PFSK-1 (cell line): ENCODE data around the gene TERB1.

Experiments
- FOXP2 ChIP-seq: optimal IDR thresholded peaks from 2 replicates; pipeline ENCODE3; 2011; ENCODE audit warnings: borderline replicate concordance, control low read depth, inconsistent platforms; ENCODE audit not compliant: insufficient read depth; ENCODE audit errors: extremely low read length, extremely low read depth
- POLR2AphosphoS5 ChIP-seq: IDR thresholded peaks from 2 replicates; pipeline ENCODE4 v1.6.1; 2012; ENCODE audit warnings: low read depth, mild to moderate bottlenecking, control low read depth, low read length, moderate library complexity
- REST ChIP-seq, 2 experiments: IDR thresholded peaks; 2 replicates each; pipeline versions ENCODE4 v1.6.1 to v1.8.0; 2011 to 2012; ENCODE audit warnings: low read depth in 2 of 2, low read length in 2 of 2, control low read depth in 1 of 2, inconsistent platforms in 1 of 2, mild to moderate bottlenecking in 1 of 2, moderate library complexity in 1 of 2; ENCODE audit not compliant: insufficient read depth in 1 of 2
- SIN3A ChIP-seq: IDR thresholded peaks from 2 replicates; pipeline ENCODE4 v1.6.1; 2012; ENCODE audit warnings: mild to moderate bottlenecking, low read length, moderate library complexity, borderline replicate concordance; ENCODE audit not compliant: insufficient read depth
- TAF1 ChIP-seq: IDR thresholded peaks from 2 replicates; pipeline ENCODE4 v1.6.1; 2012; ENCODE audit warnings: low read length, control low read depth, borderline replicate concordance; ENCODE audit not compliant: insufficient read depth

Gene TERB1

GRCh38 chr16:66842765-66843164 is 41.4 kb upstream of the TERB1 start:
- TF ChIP-seq TAF1 (no peak), POLR2AphosphoS5 (no peak), REST (IDR thresholded peaks at IDR 0.05; ENCODE audit: insufficient read depth in 1 of 2, low read depth in 2 of 2, low read length in 2 of 2) (no peak), FOXP2 (no peak), SIN3A (no peak)

DNA sequence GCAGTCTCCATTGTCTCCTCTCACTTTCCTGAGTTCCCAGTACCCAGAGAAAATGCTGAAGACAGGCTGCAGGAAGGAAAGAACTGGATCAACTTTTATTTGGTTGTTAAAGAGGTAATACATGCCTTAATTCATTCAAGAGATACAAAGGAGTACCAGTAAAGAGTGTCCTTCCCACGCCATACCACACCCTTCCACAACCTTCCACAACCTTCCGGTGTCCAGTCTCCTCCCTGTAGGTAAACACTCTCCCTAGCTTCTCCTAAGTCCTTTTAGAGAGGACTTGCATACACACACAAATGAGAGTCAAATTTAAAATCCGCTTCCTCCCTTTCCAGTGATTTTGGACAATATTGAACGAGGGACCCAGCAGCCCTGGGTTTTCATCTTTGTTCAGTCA is 40.0 kb upstream of the TERB1 start:
- TF ChIP-seq REST (IDR thresholded peaks at IDR 0.05; ENCODE audit: insufficient read depth in 1 of 2, low read depth in 2 of 2, low read length in 2 of 2): no peak
- no peak for TF ChIP-seq POLR2AphosphoS5
- TF ChIP-seq FOXP2: no peak
- no peak for TF ChIP-seq TAF1
- no peak for TF ChIP-seq SIN3A

- no peak for TF ChIP-seq REST (IDR thresholded peaks at IDR 0.05; ENCODE audit: insufficient read depth in 1 of 2, low read depth in 2 of 2, low read length in 2 of 2)
- no peak for TF ChIP-seq POLR2AphosphoS5
- TF ChIP-seq SIN3A: no peak
- no peak for TF ChIP-seq FOXP2
- no peak for TF ChIP-seq TAF1
Observed at GRCh38 chr16:66840883-66841282, 39.5 kb upstream of the TERB1 start.

GRCh38 chr16:66834746-66835145 is 33.4 kb upstream of the TERB1 start:
- no peak for TF ChIP-seq POLR2AphosphoS5
- TF ChIP-seq TAF1: no peak
- TF ChIP-seq REST (IDR thresholded peaks at IDR 0.05; ENCODE audit: insufficient read depth in 1 of 2, low read depth in 2 of 2, low read length in 2 of 2): no peak
- no peak for TF ChIP-seq SIN3A
- TF ChIP-seq FOXP2: no peak
